ENCODE measurements around the gene DLX4.

DLX4 gene

DNA sequence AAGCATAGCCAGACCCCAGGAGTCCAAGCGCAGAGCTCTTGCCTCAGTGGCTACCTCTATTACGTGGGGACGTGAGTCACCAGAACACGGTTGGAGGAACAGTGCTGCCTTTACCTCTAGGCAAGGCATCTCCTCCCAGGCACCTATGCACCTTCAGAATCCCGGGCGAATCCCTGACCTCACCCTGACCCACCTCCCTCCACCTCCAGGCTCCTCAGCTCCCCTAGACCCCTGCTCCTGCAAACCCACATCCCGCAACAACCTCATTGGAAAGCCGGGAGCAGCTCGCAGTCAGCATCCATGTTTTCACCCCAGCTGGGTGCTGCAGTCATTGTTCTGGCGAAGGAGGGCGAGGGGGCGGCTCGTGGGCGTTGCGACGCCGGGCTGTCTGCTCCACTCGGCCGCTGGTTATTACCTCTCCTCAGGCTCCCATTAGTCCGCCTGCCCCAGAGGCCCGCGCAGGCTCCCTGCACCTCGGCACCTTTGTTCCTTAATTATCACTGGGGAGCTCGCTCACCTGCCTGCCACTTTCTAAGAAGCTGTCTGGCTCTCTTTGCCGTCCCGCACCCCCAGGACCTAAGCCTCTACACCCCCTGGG is 24.6 kb upstream of the DLX4 start:
- H3K79me2 ChIP-seq, result no peaks in the 10 kb centered on the region
- TF ChIP-seq, protein P1, sequence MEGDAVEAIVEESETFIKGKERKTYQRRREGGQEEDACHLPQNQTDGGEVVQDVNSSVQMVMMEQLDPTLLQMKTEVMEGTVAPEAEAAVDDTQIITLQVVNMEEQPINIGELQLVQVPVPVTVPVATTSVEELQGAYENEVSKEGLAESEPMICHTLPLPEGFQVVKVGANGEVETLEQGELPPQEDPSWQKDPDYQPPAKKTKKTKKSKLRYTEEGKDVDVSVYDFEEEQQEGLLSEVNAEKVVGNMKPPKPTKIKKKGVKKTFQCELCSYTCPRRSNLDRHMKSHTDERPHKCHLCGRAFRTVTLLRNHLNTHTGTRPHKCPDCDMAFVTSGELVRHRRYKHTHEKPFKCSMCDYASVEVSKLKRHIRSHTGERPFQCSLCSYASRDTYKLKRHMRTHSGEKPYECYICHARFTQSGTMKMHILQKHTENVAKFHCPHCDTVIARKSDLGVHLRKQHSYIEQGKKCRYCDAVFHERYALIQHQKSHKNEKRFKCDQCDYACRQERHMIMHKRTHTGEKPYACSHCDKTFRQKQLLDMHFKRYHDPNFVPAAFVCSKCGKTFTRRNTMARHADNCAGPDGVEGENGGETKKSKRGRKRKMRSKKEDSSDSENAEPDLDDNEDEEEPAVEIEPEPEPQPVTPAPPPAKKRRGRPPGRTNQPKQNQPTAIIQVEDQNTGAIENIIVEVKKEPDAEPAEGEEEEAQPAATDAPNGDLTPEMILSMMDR (IDR thresholded peaks at IDR 0.05), result no peak
- H3K27ac ChIP-seq, result no peak overlapping the region
- no peak overlapping the region for H3K4me2 ChIP-seq (ENCODE audit: low read length)
- H3K9ac ChIP-seq, result no peak overlapping the region
- H3K9me3 ChIP-seq (ENCODE audit: control insufficient read depth, low read length), result no peaks in the 10 kb centered on the region
- H3K36me3 ChIP-seq (ENCODE audit: control insufficient read depth, insufficient read depth, low read length), result no peaks in the 10 kb centered on the region
- H3K4me1 ChIP-seq, result no peaks in the 10 kb centered on the region
- no peaks in the 10 kb centered on the region for H3K27me3 ChIP-seq (ENCODE audit: control insufficient read depth, insufficient read depth, low read length)
- H3K4me3 ChIP-seq (ENCODE audit: low read depth, low read length), result no peak overlapping the region
- no peak overlapping the region for H2AFZ ChIP-seq

DNA sequence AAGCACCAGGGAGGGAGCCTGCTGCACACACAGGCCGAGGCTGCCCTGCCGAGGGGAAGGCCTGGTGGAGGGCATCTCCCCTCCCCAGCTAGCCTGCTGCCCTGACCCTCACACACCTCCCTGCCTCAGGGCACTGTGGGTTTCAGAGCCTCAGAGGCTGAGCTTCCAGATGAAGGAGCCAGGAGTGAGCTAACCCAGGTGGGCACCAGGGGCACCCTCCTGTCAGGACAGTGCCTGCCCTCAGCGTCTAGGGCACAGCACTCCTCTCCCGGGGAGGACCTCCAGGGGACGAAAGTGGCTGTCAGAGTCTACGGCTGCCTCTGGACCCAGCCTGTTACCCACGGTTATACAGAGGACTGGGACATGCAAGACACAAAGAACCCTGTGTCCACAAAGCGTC is 22.8 kb upstream of the DLX4 start:
- Histone ChIP-seq H3K27me3 (ENCODE audit: control insufficient read depth, insufficient read depth, low read length) (no peaks in the 10 kb centered on the region), H3K4me1 (no peaks in the 10 kb centered on the region), H3K4me3 (ENCODE audit: low read depth, low read length) (no peak overlapping the region), H3K4me2 (ENCODE audit: low read length) (no peak overlapping the region), H3K27ac (no peak overlapping the region), H3K9ac (no peak overlapping the region), H3K36me3 (ENCODE audit: control insufficient read depth, insufficient read depth, low read length) (no peaks in the 10 kb centered on the region), H3K79me2 (no peaks in the 10 kb centered on the region), H2AFZ (no peak overlapping the region), H3K9me3 (ENCODE audit: control insufficient read depth, low read length) (no peaks in the 10 kb centered on the region)
- TF ChIP-seq, protein P1 (IDR thresholded peaks at IDR 0.05), result no peak

- TF ChIP-seq, protein P1 (IDR thresholded peaks at IDR 0.05), result no peak
- Histone ChIP-seq H3K4me1 (no peaks in the 10 kb centered on the region), H3K27me3 (ENCODE audit: control insufficient read depth, insufficient read depth, low read length) (no peaks in the 10 kb centered on the region), H3K27ac (no peak overlapping the region), H3K9me3 (ENCODE audit: control insufficient read depth, low read length) (no peaks in the 10 kb centered on the region), H3K9ac (no peak overlapping the region), H3K79me2 (no peaks in the 10 kb centered on the region), H3K36me3 (ENCODE audit: control insufficient read depth, insufficient read depth, low read length) (no peaks in the 10 kb centered on the region), H3K4me3 (ENCODE audit: low read depth, low read length) (no peak overlapping the region), H3K4me2 (ENCODE audit: low read length) (no peak overlapping the region), H2AFZ (no peak overlapping the region)
These were observed 21.9 kb upstream of the DLX4 start for GRCh38 chr17:49946964-49947584.

DNA sequence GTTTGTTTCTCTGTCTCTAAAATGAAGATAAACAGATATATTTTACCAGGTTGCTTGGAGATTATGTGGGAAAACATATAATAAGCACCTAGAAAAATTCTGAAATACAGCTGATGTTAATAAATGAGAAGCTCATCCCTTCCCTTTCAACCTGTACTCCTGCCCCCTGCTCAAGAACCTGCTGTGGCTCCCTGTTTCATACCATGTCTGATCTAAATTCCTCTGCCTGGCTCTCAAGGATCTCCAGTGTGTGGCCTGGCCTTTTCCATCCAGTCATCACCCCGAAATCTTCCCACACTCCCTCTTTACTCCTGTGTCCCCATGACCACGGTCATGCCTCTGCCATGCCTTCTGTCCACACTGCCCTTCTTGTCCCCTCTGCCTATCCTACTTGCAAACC is 19.4 kb upstream of the DLX4 start:
- no peak overlapping the region for H2AFZ ChIP-seq
- H3K9ac ChIP-seq, result no peak overlapping the region
- H3K27me3 ChIP-seq (ENCODE audit: control insufficient read depth, insufficient read depth, low read length), result no peaks in the 10 kb centered on the region
- TF ChIP-seq, protein P1 (IDR thresholded peaks at IDR 0.05), result no peak
- H3K9me3 ChIP-seq (ENCODE audit: control insufficient read depth, low read length), result no peaks in the 10 kb centered on the region
- H3K4me1 ChIP-seq, result no peaks in the 10 kb centered on the region
- no peak overlapping the region for H3K4me3 ChIP-seq (ENCODE audit: low read depth, low read length)
- no peak overlapping the region for H3K4me2 ChIP-seq (ENCODE audit: low read length)
- no peaks in the 10 kb centered on the region for H3K79me2 ChIP-seq
- no peaks in the 10 kb centered on the region for H3K36me3 ChIP-seq (ENCODE audit: control insufficient read depth, insufficient read depth, low read length)
- H3K27ac ChIP-seq, result no peak overlapping the region
